Effector memory CD8-positive, alpha-beta T cell (primary cell): Measurements from ENCODE around the gene EMC8.
A peak's percentile ranks its signal among the peaks of the same experiment; 100 is the strongest.
"Not testable (repeated sequence)": the region's sequence is repeated elsewhere in the genome, so short reads cannot be mapped to it uniquely, and the experiment has no call there.

ENCODE experiments used
- ATAC-seq: fragments of 150-1000 bp; cut with Tn5 transposase; replicated peaks from 2 replicates; pipeline ENCODE4 v1.10.0; 2021; ENCODE audit warnings: mild to moderate bottlenecking, moderate library complexity
- DNase-seq, 3 experiments: peaks; one replicate each; pipeline ENCODE4 v3.0.0; 2021
- H3K27ac Mint-ChIP-seq, 2 donors: one replicate each; pipeline ENCODE4 v1.8.0; 2022; ENCODE audit warnings: mild to moderate bottlenecking in 2 of 2, mixed read lengths in 2 of 2, moderate library complexity in 2 of 2
- H3K27me3 Mint-ChIP-seq, 2 donors: one replicate each; pipeline ENCODE4 v1.8.0; 2022; ENCODE audit warnings: mixed read lengths in 2 of 2
- H3K36me3 Mint-ChIP-seq: one replicate; pipeline ENCODE4 v1.8.0; 2022; ENCODE audit warnings: mild to moderate bottlenecking, moderate library complexity, mixed read lengths; ENCODE audit not compliant: insufficient read depth
- H3K4me1 Mint-ChIP-seq, 2 donors: one replicate each; pipeline ENCODE4 v1.8.0; 2022; ENCODE audit warnings: low read depth in 2 of 2, mixed read lengths in 2 of 2
- H3K4me3 Mint-ChIP-seq, 2 donors: one replicate each; pipeline ENCODE4 v1.8.0; 2022; ENCODE audit warnings: mild to moderate bottlenecking in 2 of 2, mixed read lengths in 2 of 2, moderate library complexity in 2 of 2
- H3K9me3 Mint-ChIP-seq, 2 donors: one replicate each; pipeline ENCODE4 v1.8.0; 2022; ENCODE audit warnings: mixed read lengths in 2 of 2

EMC8 gene

DNA sequence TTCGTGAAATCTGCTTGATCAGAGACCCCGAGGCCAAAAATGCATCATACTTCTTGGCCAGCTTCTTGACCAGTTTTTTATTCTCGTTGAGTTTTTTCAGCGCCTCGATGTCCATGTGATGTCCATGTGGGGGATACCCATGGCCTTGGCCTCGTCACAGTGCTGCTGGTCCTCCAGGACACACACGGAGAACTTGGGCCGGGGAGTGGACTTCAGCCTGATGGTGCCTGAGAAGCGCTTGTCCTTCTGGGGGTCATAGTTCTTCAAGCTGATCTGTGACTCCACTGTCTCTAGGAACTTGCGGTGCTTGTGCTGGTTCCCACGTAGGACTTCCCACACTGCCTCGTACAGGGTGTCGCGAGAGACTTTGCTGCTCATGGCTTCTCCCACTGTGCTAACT lies 16.8 kb upstream of the EMC8 start:
- Mint-ChIP-seq H3K4me1 (peaks cover 0 to 6% of the 10 kb centered on the region in 2 donors), H3K27ac (no peak overlapping the region), H3K9me3 (no peaks in the 10 kb centered on the region), H3K4me3 (no peak overlapping the region), H3K36me3 (no peaks in the 10 kb centered on the region), H3K27me3 (peaks cover 0 to 41% of the 10 kb centered on the region in 2 donors)
- DNase-seq (no peak), ATAC-seq (no peak)

DNA sequence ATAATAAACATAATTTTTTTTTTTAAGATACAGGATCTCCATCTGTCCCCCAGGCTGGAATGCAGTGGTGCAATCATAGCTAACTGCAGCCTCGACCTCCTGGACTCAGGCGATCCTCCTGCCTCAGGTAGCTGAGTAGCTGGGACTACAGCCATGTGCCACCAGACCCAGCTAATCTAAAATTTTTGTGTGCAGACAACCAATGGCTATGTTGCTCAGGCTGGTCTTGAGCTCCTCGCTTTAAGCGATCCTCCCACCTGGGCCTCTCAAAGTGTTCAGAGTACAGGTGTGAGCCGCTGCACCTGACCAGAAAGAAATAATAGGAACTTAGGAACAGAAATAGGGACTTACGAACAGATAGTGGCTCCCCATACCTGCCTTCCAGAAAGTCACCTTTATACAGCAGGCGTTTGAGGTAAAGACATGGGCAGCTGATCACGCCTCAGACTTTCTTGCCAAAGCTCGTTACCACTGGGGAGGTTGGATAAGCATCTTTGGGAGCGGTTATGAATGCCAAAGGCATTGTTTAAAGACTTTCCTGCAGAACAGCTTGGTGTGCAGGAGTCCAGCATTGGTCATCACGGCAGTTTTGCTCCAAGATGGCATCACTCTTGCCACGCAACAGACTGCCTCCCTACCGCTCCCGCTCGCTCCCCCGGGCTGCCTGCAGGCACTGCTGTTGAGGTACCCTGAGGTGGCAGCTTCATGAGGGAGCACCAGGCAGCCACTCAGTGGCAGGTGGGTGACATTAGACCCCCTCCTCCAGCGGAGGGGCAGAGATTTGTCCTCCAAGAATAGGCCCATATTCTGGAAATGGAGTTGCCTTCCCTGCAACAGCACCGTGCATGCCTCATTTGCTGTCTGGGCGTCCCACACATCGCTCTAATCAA lies 13.7 kb upstream of the EMC8 start:
- no peak overlapping the region for H3K27ac Mint-ChIP-seq
- DNase-seq (no peak), ATAC-seq (no peak)
- no peak overlapping the region for H3K4me3 Mint-ChIP-seq
- H3K9me3 Mint-ChIP-seq, result no peaks in the 10 kb centered on the region
- H3K36me3 Mint-ChIP-seq, result no peaks in the 10 kb centered on the region
- H3K27me3 Mint-ChIP-seq, result peaks cover 0 to 41% of the 10 kb centered on the region in 2 donors
- H3K4me1 Mint-ChIP-seq, result no peaks in the 10 kb centered on the region

DNA sequence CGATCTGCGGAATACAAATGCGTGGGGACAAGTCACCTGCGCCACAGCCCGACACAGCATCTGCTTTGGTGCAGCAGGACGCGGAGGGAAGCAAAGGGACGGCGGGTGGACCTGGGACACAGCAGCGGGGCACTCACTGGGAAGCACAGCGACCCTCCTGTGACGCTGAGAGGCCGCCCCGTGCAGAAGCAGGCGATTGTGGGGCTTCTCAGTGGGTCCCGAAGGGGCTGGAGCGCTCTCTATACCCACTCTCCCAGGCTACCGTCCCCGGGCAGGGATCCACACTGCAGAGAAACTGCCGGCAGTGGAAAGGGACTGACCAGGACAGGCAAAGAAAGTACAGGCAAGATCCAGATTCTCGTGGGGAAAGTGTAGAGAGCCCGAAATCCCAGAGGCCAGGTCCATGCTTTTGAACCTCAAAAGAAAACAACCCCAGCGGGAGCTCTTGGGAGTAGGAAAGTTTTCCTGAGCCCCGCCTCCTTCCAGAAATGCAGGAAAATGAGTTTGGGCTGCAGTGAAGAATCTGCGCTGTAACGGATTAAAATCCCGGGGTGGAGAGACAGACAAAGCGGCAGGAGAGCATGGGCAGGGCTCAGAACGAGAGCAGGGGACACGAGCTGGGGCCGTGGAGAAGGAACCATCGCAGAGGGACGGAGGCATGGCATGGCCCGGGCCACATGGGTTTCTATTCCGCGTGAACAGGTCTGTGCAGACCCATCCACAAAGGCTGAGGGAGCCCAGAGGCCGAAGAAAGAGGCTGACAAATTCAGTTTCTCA lies 12.9 kb upstream of the EMC8 start:
- Mint-ChIP-seq H3K4me3 (no peak overlapping the region), H3K36me3 (peaks cover 3% of the 10 kb centered on the region), H3K27me3 (peaks cover 0 to 41% of the 10 kb centered on the region in 2 donors), H3K9me3 (no peaks in the 10 kb centered on the region), H3K27ac (no peak overlapping the region), H3K4me1 (no peaks in the 10 kb centered on the region)
- no peak for DNase-seq
- ATAC-seq, result no peak

DNA sequence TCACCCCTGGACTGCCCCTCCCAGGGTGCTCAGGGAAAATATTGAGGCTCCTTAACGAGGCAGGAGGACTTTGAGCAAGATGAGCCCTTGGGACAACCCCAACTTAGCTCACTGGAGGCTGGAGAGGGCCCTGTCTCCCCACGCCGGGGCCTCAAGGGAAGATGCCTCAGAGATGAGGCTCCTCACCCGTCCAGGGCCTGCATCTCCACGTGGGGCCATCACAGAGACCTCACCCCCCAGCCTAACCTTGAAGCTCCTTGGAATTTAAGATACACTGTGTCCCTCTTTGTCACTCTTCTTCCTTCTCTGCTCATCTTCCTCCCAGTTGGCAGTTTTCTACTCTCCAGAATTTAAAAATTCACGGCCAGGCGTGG lies 11.4 kb upstream of the EMC8 start:
- Mint-ChIP-seq H3K36me3 (peaks cover 18% of the 10 kb centered on the region), H3K27ac (peak overlapping the region in 1 of 2 donors; percentile 2), H3K27me3 (peaks cover 0 to 41% of the 10 kb centered on the region in 2 donors), H3K4me1 (no peaks in the 10 kb centered on the region), H3K4me3 (no peak overlapping the region), H3K9me3 (no peaks in the 10 kb centered on the region)
- DNase-seq, result no peak
- no peak for ATAC-seq

DNA sequence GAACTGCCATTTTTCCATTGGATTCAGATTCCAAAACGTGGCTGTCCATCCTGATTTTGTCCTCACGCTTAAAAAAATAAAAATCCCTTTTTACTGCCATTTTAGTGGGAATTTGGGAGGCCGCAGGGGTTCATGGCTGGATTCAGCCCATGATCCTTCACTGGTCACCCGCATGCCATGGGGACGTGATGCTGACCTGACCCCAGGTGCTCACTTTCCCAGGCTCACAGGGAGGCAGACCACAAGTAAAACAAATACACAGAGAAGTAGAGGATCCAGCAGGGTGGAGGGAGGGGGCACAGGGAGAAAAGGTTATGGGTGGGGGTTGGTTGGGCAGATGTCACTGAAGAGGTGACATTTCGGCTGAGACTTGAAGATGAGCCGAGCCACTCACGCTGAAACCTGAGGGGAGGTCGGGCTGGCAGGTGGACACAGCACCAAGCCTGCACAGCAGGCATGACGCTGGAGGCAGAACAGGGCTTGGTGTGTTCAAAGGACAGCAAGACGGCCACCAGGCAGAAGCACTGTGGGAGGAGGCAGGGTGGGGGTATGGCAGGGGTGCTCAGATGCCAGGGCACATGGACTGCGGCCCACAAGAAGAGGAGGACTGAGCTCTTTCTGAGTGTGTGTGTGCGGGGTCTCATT lies 10.9 kb upstream of the EMC8 start:
- no peak overlapping the region for H3K4me3 Mint-ChIP-seq
- no peak overlapping the region for H3K27ac Mint-ChIP-seq
- H3K4me1 Mint-ChIP-seq, result no peaks in the 10 kb centered on the region
- H3K36me3 Mint-ChIP-seq, result peaks cover 23% of the 10 kb centered on the region
- no peaks in the 10 kb centered on the region for H3K9me3 Mint-ChIP-seq
- DNase-seq (no peak), ATAC-seq (no peak)
- peaks cover 0 to 38% of the 10 kb centered on the region in 2 donors for H3K27me3 Mint-ChIP-seq

DNA sequence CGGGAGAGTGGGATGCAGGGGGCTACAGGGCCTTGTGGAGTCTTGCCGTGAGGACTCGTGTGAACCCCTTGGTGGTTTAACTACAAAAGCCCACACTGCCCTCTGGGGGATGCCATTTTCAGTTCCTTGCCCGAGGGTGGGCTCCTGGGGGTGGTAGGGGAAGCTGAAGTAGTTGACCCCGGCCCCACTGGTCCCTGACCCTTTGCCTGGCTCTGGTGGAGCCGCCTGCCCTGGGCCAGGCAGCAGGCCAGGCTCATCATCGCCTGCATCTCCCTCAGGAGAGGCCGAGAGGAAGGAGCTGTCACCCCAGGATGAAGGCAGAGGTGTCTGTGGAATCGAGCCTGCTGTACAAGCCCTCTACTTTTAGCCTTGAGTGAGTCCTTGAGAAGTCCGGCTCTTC lies 10.3 kb upstream of the EMC8 start:
- H3K27ac Mint-ChIP-seq, result no peak overlapping the region
- no peak overlapping the region for H3K4me3 Mint-ChIP-seq
- peaks cover 0 to 32% of the 10 kb centered on the region in 2 donors for H3K27me3 Mint-ChIP-seq
- H3K4me1 Mint-ChIP-seq, result peaks cover 1 to 3% of the 10 kb centered on the region in 2 donors
- H3K9me3 Mint-ChIP-seq, result no peaks in the 10 kb centered on the region
- H3K36me3 Mint-ChIP-seq, result peaks cover 29% of the 10 kb centered on the region
- no peak for DNase-seq
- no peak for ATAC-seq

DNA sequence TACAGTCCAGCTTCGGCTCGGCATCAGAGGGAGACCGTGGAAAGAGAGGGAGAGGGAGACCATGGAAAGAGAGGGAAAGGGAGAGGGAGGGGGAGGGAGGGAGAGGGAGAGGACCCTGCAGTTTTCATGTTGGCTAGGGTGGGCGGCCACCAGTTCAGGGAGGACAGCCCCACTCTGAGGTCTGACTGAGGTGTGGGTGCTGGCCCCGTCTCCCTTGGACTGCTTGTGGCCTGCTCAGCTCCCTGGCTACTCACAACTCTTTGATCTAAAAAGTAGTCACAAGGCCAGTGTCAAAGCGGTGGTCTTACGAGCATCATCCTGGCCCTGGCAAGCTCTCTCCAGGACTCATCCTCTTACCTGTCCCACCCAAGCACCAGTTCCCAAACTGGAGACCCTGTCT lies 9.6 kb upstream of the EMC8 start:
- H3K4me3 Mint-ChIP-seq, result no peak overlapping the region
- ATAC-seq, result no peak

DNA sequence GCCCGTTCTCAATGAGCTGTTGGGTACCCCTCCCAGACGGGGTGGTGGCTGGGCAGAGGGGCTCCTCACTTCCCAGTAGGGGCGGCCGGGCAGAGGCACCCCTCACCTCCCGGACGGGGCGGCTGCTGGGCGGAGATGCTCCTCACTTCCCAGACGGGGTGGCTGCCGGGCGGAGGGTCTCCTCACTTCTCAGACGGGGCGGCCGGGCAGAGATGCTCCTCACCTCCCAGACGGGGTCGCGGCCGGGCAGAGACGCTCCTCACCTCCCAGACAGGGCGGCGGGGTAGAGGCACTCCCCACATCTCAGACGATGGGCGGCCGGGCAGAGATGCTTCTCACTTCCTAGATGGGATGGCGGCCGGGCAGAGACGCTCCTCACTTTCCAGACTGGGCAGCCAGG lies 8.8 kb upstream of the EMC8 start:
- not testable (repeated sequence) for H3K9me3 Mint-ChIP-seq, DNase-seq, H3K27ac Mint-ChIP-seq, ATAC-seq, H3K4me1 Mint-ChIP-seq, H3K4me3 Mint-ChIP-seq
- peaks cover 0 to 20% of the 10 kb centered on the region in 2 donors for H3K27me3 Mint-ChIP-seq
- H3K36me3 Mint-ChIP-seq, result peaks cover 44% of the 10 kb centered on the region

More for the DNA sequence above, 9.6 kb upstream of the EMC8 start:
- Mint-ChIP-seq H3K27ac (no peak overlapping the region), H3K9me3 (no peaks in the 10 kb centered on the region), H3K27me3 (peaks cover 0 to 26% of the 10 kb centered on the region in 2 donors), H3K36me3 (peaks cover 36% of the 10 kb centered on the region), H3K4me1 (peaks cover 1 to 3% of the 10 kb centered on the region in 2 donors)
- no peak for DNase-seq

DNA sequence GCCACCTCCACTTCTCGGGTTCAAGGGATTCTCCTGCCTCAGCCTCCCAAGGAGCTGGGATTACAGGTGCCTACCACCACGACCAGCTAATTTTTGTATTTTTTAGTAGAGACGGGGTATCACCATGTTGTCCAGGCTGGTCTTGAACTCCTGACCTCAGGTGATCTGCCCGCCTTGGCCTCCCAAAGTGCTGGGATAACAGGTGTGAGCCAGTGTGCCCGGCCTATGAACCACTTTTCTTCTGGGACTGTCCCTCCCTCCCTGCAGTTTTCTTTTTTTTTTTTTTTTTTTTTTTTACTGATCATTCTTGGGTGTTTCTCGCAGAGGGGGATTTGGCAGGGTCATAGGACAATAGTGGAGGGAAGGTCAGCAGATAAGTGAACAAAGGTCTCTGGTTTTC lies 8.0 kb upstream of the EMC8 start:
- not testable (repeated sequence) for H3K27ac Mint-ChIP-seq, DNase-seq, H3K4me1 Mint-ChIP-seq, H3K9me3 Mint-ChIP-seq, ATAC-seq, H3K4me3 Mint-ChIP-seq
- Mint-ChIP-seq H3K27me3 (peaks cover 0 to 12% of the 10 kb centered on the region in 2 donors), H3K36me3 (peaks cover 46% of the 10 kb centered on the region)

DNA sequence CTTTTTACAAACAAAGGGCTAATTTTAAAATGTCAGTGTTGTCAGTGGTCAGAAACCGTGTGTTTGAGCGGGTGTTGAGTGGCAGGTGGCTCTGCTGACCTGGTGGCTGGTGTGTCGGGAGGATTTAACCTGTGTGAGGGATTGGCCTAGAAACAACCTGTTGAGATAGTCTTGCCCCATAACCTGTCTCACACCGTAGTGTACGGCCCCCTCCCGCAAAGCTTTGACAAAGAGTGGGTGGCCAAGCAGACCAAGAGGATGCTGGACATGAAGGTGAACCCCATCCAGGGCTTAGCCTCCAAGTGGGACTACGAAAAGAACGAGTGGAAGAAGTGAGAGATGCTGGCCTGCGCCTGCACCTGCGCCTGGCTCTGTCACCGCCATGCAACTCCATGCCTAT lies 7.2 kb upstream of the EMC8 start:
- ATAC-seq, result no peak
- Mint-ChIP-seq H3K27ac (peak overlapping the region in 1 of 2 donors; percentile 75), H3K27me3 (peaks cover 0 to 4% of the 10 kb centered on the region in 2 donors), H3K9me3 (no peaks in the 10 kb centered on the region), H3K36me3 (peaks cover 50% of the 10 kb centered on the region), H3K4me3 (no peak overlapping the region), H3K4me1 (peaks cover 8 to 13% of the 10 kb centered on the region in 2 donors)
- no peak for DNase-seq

DNA sequence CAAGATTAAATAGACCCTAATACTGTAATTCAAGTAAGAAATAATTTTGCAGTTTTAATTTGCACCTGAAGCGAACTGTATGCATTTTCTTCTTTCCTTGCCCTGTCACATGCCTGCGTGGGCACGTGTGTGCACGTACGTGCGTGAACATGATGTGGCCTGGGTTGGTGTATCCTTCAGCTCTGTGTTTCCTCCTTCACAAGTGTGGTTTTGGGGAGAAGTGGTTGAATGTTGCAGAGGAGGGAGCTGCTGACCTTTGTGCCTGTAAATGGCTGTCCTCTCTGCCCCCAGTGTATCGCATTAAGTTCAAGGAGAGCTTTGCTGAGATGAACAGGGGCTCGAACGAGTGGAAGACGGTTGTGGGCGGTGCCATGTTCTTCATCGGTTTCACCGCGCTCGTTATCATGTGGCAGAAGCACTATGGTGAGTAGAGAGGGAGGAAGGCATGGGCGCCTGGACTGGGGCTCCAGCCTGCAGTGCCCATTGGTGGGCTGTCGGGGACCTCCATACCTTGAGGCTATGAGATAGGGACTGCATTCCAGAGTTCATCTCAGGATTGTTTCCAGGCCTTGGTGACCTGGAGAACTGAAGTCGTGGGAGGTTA lies 6.2 kb upstream of the EMC8 start:
- ATAC-seq, result no peak
- DNase-seq, result no peak
- Mint-ChIP-seq H3K27ac (peak overlapping the region in 1 of 2 donors; percentile 56), H3K36me3 (peaks cover 54% of the 10 kb centered on the region), H3K4me3 (no peak overlapping the region), H3K27me3 (no peaks in the 10 kb centered on the region), H3K9me3 (no peaks in the 10 kb centered on the region), H3K4me1 (peaks cover 10 to 18% of the 10 kb centered on the region in 2 donors)

DNA sequence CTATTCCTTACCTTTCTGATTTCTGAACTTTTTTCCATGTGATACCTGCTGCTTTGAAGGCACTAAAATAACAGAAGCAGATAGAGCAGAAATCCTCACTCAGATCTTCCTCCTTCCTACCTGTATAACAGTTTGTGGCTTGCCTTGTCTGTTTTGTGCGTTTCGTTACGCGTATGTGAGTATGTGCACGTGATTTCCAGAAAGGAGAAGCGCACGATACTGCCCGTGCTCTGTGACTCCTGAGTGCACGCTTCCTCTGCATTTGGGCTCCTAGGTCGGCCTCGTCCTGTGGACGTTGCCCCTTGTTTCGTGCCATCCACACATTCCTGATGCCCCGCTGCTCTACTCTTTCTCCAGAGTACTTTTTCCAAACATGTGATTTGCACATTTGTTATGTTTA lies 4.2 kb upstream of the EMC8 start:
- no peak overlapping the region for H3K27ac Mint-ChIP-seq
- H3K4me3 Mint-ChIP-seq, result no peak overlapping the region
- H3K27me3 Mint-ChIP-seq, result no peaks in the 10 kb centered on the region
- H3K36me3 Mint-ChIP-seq, result peaks cover 68% of the 10 kb centered on the region
- no peaks in the 10 kb centered on the region for H3K9me3 Mint-ChIP-seq
- peaks cover 16 to 18% of the 10 kb centered on the region in 2 donors for H3K4me1 Mint-ChIP-seq
- DNase-seq (no peak), ATAC-seq (no peak)

DNA sequence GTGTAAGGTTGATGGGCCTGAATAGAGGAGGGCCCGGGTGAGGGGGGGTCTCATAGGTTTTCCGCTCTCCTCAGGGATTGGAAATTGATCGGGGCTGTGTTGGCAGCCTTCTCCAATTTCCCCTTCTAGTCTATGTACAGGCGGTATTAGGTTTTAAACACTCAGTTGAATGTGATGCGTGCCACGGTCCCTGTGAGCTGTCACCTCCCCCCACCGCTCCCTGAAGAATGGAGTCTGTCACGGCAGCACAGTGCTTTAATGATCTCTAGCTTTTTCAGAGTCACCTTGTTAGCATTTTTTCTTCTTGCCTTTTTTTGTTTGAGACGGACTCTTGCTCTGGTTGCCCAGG lies 951 bp upstream of the EMC8 start:
- Mint-ChIP-seq H3K27ac (peak overlapping the region; percentile 96 to 97), H3K4me3 (peak overlapping the region; percentile 87 to 88), H3K4me1 (peaks cover 30 to 40% of the 10 kb centered on the region in 2 donors), H3K9me3 (no peaks in the 10 kb centered on the region), H3K36me3 (peaks cover 60% of the 10 kb centered on the region), H3K27me3 (no peaks in the 10 kb centered on the region)
- ATAC-seq, result peak; percentile 35
- peak in 1 of 3 experiments; percentile 70 for DNase-seq
